CD4-positive, alpha-beta T cell (primary cell): ENCODE measurements around the gene TNK2. TPM values are rescaled to one million over a fixed set of nuclear protein-coding genes. Genes with fewer than 3 reads are reported as not detected.

Experiments
- ATAC-seq: fragments of 200-7000 bp; cut with Tn5 transposase; one replicate; pipeline ENCODE4 v1.10.0; 2022; ENCODE audit warnings: mild to moderate bottlenecking; ENCODE audit not compliant: poor library complexity
- CTCF ChIA-PET: fragments of 350-600 bp; sonication (Branson Sonifier 250); formaldehyde crosslinking; loops from one replicate; lab custom pipeline; 2021; ENCODE audit warnings: antibody characterized with exemption, inconsistent platforms; lab: Charles Lee
- POLR2A ChIA-PET: fragments of 350-600 bp; sonication (Branson Sonifier 250); formaldehyde crosslinking; loops from one replicate; lab custom pipeline; 2021; ENCODE audit warnings: antibody characterized with exemption, inconsistent platforms; lab: Charles Lee
- DNase-seq, 14 experiments: peaks; one replicate each; pipeline ENCODE4 v3.0.0-alpha.2; 2013 to 2020; ENCODE audit warnings: mixed read lengths in 2 of 14
- H3K27ac ChIP-seq, 2 donors: one replicate each; pipeline versions ENCODE4 v1.5.1 to v1.7.0; 2013; ENCODE audit warnings: low read length in 2 of 2, low read depth in 1 of 2, mild to moderate bottlenecking in 1 of 2
- H3K27me3 ChIP-seq, 2 experiments: 1 replicate in 1 of 2; 2 replicates in 1 of 2; pipeline versions ENCODE4 v1.6.1 to v1.7.0; 2013; ENCODE audit warnings: low read length in 2 of 2, control low read depth in 1 of 2, mild to moderate bottlenecking in 1 of 2, moderate library complexity in 1 of 2; ENCODE audit not compliant: insufficient read depth in 2 of 2, control insufficient read depth in 1 of 2
- H3K36me3 ChIP-seq: one replicate; pipeline ENCODE4 v1.6.1; 2013; ENCODE audit warnings: low read length, control low read depth; ENCODE audit not compliant: insufficient read depth
- H3K4me1 ChIP-seq: one replicate; pipeline ENCODE4 v1.6.1; 2013; ENCODE audit warnings: low read length, control low read depth; ENCODE audit not compliant: insufficient read depth
- H3K4me3 ChIP-seq: one replicate; pipeline ENCODE4 v1.5.1; 2013; ENCODE audit warnings: mild to moderate bottlenecking, low read length, moderate library complexity
- H3K9me3 ChIP-seq, 2 experiments: 1 replicate in 1 of 2; 2 replicates in 1 of 2; pipeline versions ENCODE4 v1.6.1 to v1.7.0; 2013; ENCODE audit warnings: low read length in 2 of 2, mild to moderate bottlenecking in 2 of 2, control low read depth in 1 of 2, moderate library complexity in 1 of 2; ENCODE audit not compliant: control insufficient read depth in 1 of 2, insufficient read depth in 1 of 2
- H3K27ac Mint-ChIP-seq: one replicate; pipeline ENCODE4 v1.8.0; 2020; ENCODE audit warnings: mixed read lengths
- H3K27me3 Mint-ChIP-seq: one replicate; pipeline ENCODE4 v1.8.0; 2021; ENCODE audit warnings: mixed read lengths
- H3K36me3 Mint-ChIP-seq: one replicate; pipeline ENCODE4 v1.8.0; 2021; ENCODE audit warnings: low read depth, mixed read lengths
- H3K4me1 Mint-ChIP-seq: one replicate; pipeline ENCODE4 v1.8.0; 2021; ENCODE audit warnings: low read depth, mixed read lengths
- H3K4me3 Mint-ChIP-seq: one replicate; pipeline ENCODE4 v1.8.0; 2020; ENCODE audit warnings: mild to moderate bottlenecking, mixed read lengths
- H3K9me3 Mint-ChIP-seq: one replicate; pipeline ENCODE4 v1.8.0; 2020; ENCODE audit warnings: mixed read lengths
- intact Hi-C, 2 experiments: fragments of 100-400 bp; cut with DNase I in 1 of 2; cut with micrococcal nuclease in 1 of 2; formaldehyde crosslinking; loops; one replicate each; pipeline versions ENCODE4 v1.15.1 to v1.9.0; 2023 to 2025; cut with DNase I, micrococcal nuclease
- total RNA-seq, 174 experiments: library from RNA in 2 of 174; stranded (reverse) in 2 of 174; gene quantifications; one replicate each; pipeline ENCODE4 v1.2.3 and lab custom pipeline; 2021 to 2026
- TF ChIP-seq, protein P1 (sequence below): fragments of 200-600 bp; IDR thresholded peaks from one replicate; pipeline ENCODE4 v1.8.0; 2022; ENCODE audit warnings: antibody characterized with exemption, mild to moderate bottlenecking

Gene TNK2
- total RNA-seq, 2 experiments from 2014 or later, result 161 to 171 TPM

DNA sequence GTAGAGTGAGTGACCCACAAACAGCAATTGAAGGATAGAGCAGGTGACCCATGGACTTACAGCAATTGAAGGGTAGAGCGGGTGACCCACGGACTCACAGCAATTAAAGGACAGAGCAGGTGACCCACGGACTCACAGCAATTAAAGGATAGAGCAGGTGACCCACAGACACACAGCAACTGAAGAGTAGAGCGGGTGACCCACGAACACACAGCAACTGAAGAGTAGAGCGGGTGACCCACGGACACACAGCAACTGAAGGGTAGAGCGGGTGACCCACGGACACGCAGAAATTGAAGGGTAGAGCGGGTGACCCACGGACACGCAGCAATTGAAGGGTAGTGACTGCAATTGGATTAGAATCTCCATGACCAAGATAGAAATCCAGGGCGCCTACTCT, 9.8 kb upstream of the TNK2 start:
- TF ChIP-seq, protein P1, sequence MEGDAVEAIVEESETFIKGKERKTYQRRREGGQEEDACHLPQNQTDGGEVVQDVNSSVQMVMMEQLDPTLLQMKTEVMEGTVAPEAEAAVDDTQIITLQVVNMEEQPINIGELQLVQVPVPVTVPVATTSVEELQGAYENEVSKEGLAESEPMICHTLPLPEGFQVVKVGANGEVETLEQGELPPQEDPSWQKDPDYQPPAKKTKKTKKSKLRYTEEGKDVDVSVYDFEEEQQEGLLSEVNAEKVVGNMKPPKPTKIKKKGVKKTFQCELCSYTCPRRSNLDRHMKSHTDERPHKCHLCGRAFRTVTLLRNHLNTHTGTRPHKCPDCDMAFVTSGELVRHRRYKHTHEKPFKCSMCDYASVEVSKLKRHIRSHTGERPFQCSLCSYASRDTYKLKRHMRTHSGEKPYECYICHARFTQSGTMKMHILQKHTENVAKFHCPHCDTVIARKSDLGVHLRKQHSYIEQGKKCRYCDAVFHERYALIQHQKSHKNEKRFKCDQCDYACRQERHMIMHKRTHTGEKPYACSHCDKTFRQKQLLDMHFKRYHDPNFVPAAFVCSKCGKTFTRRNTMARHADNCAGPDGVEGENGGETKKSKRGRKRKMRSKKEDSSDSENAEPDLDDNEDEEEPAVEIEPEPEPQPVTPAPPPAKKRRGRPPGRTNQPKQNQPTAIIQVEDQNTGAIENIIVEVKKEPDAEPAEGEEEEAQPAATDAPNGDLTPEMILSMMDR, result no peak
- ATAC-seq, result no peak
- POLR2A ChIA-PET, result interaction anchor here (1.4 kb wide), 1 partner anchor 11 kb away, joined by 3 read pairs; no protein-coding TSS in a partner anchor

DNA sequence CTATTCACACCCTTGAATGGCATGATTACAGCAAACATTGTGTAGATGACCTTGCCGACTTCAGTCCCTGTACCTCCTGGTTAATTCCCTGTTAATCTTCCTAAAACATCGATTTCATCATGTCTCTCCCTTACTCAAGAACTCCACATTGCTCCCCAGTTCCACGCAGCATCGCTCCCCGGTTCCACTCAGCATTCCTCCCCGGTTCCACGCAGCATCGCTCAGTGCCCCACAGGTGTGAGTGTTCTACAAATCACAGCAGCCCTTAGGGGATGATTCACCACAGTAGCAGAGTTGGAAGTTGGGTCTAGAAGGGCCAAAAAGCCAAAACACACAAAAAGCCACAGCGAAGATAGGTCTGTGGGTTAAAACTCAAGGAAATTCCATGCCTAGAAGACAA, 8.6 kb upstream of the TNK2 start:
- Histone ChIP-seq H3K27me3 (no peaks in the 10 kb centered on the region), H3K4me3 (no peak overlapping the region), H3K27ac (no peak overlapping the region), H3K9me3 (no peaks in the 10 kb centered on the region), H3K36me3 (no peaks in the 10 kb centered on the region), H3K4me1 (peaks cover 10% of the 10 kb centered on the region)
- DNase-seq (no peak), ATAC-seq (no peak)
- intact Hi-C loops, result no loop called here
- Mint-ChIP-seq H3K4me3 (no peak overlapping the region), H3K27ac (no peak overlapping the region), H3K27me3 (no peaks in the 10 kb centered on the region), H3K4me1 (peaks cover 8% of the 10 kb centered on the region), H3K9me3 (no peaks in the 10 kb centered on the region), H3K36me3 (no peaks in the 10 kb centered on the region)
- POLR2A ChIA-PET, result no interaction called here
- TF ChIP-seq, protein P1, result no peak
- CTCF ChIA-PET, result interaction anchor here (2.6 to 7.7 kb wide), 2 partner anchors 23 to 53 kb away, joined by 17 to 79 read pairs; no protein-coding TSS in a partner anchor

More for the DNA sequence above, 9.8 kb upstream of the TNK2 start:
- Histone ChIP-seq H3K27me3 (no peaks in the 10 kb centered on the region), H3K36me3 (no peaks in the 10 kb centered on the region), H3K27ac (no peak overlapping the region), H3K4me1 (peaks cover 10% of the 10 kb centered on the region), H3K4me3 (no peak overlapping the region), H3K9me3 (no peaks in the 10 kb centered on the region)
- no peaks in the 10 kb centered on the region for H3K9me3 Mint-ChIP-seq
- no peaks in the 10 kb centered on the region for H3K36me3 Mint-ChIP-seq
- peaks cover 8% of the 10 kb centered on the region for H3K4me1 Mint-ChIP-seq
- intact Hi-C loops, result no loop called here
- no peak overlapping the region for H3K27ac Mint-ChIP-seq
- no peak overlapping the region for H3K4me3 Mint-ChIP-seq
- CTCF ChIA-PET, result interaction anchor here (2.2 to 7.7 kb wide), 2 partner anchors 24 to 67 kb away, joined by 5 to 79 read pairs; no protein-coding TSS in a partner anchor
- H3K27me3 Mint-ChIP-seq, result no peaks in the 10 kb centered on the region
- DNase-seq, result no peak

DNA sequence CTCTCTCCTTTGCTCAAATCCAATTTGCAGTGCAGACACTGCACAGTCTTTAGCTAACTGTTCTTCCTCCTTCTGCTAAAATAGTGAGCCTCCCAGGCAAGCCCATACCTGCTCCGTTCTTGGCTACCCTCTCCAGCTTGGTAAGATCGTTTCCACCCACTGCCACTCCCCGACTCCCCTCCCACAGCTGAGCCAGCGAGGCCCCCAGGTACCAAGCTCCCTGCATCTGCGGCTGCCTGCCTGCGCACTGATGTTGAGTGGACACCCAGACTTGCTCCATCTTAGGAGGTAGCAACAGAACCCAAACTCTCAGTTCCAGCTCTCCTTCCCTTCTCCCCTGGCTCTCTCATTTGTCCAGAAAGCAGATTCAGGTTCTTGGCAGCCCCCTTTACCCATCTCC, 7.9 kb upstream of the TNK2 start:
- Histone ChIP-seq H3K9me3 (no peaks in the 10 kb centered on the region), H3K27me3 (no peaks in the 10 kb centered on the region), H3K4me1 (peaks cover 10% of the 10 kb centered on the region), H3K36me3 (no peaks in the 10 kb centered on the region), H3K27ac (no peak overlapping the region), H3K4me3 (no peak overlapping the region)
- TF ChIP-seq, protein P1, result no peak
- no peak overlapping the region for H3K27ac Mint-ChIP-seq
- H3K27me3 Mint-ChIP-seq, result no peaks in the 10 kb centered on the region
- H3K36me3 Mint-ChIP-seq, result no peaks in the 10 kb centered on the region
- ChIA-PET CTCF (interaction anchor here (2.3 to 7.7 kb wide), 5 partner anchors 22 to 66 kb away, joined by 10 to 79 read pairs (median 17); no protein-coding TSS in a partner anchor), POLR2A (interaction anchor here (0.7 to 6.1 kb wide), 4 partner anchors 9 to 57 kb away, joined by 3 to 52 read pairs (median 4); no protein-coding TSS in a partner anchor)
- H3K4me1 Mint-ChIP-seq, result peaks cover 8% of the 10 kb centered on the region
- no peak overlapping the region for H3K4me3 Mint-ChIP-seq
- H3K9me3 Mint-ChIP-seq, result no peaks in the 10 kb centered on the region
- intact Hi-C loops, result no loop called here
- DNase-seq (no peak), ATAC-seq (no peak)
